Measurements from ENCODE around the gene UNC5A.

DNA sequence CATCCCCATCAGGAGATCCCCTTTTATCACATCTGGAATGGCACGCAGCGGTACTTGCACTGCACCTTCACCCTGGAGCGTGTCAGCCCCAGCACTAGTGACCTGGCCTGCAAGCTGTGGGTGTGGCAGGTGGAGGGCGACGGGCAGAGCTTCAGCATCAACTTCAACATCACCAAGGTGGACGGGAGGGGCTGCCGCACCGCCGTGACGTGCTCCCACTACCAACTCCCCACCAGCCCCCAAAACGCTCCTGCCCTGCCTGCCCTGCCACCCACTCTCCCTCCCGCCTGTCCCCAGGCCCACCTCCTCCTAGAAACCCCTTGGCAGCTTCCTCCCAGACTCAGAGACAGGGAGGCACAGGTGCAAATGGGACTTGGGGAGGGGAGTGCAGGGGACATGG is 68.1 kb downstream of the UNC5A start:
- no peak for TF ChIP-seq CTCF (IDR thresholded peaks at IDR 0.05)
- no peak for TF ChIP-seq POLR2AphosphoS5 (IDR thresholded peaks at IDR 0.05; ENCODE audit: low read depth, low read length)
- no peak for TF ChIP-seq SIN3A (IDR thresholded peaks at IDR 0.05; ENCODE audit: borderline replicate concordance, insufficient read depth, low read depth, low read length)
